DMS 273 (cell line): ENCODE data around the gene SSU72.
"Not testable (repeated sequence)": the region's sequence is repeated elsewhere in the genome, so short reads cannot be mapped to it uniquely, and the experiment has no call there.

ENCODE experiments used
- DNase-seq: peaks from one replicate; lab custom pipeline; 2025; ENCODE audit not compliant: unreplicated experiment; lab: John Stamatoyannopoulos, UW

Gene SSU72

DNA sequence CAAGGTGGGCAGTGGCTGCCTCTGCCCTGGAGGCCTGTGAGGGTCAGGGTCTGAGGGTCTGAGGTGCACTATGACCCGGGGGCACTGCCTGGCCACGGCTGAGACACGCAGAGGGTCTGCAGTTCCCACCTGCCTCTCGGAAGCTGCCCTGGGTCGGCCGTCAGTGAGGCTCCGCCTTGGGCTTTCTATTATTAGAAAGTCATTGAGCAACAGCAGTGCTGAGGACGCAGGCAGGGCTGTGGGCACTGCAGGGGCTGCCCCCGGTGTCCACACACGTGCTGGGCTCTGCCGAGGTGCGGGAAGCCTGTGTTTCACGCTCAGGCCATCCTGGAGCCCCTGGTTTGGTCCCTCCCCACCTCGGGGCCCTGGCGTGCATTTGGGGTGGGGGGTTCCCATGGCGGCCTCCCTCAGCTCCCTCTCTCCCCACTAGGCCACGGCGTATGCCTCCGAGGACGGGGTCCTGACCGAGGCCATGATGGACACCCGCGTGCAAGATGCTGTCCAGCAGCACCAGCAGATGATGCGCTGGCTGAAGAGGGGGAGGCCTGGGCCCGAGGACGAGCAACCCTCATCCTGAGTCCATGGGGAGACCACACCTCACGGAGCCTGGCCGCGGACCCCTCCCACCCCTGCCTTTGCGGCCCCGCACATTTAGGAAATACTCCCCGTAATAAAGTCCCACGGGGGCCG, 65.7 kb downstream of the SSU72 start:
- not testable (repeated sequence) for DNase-seq

DNA sequence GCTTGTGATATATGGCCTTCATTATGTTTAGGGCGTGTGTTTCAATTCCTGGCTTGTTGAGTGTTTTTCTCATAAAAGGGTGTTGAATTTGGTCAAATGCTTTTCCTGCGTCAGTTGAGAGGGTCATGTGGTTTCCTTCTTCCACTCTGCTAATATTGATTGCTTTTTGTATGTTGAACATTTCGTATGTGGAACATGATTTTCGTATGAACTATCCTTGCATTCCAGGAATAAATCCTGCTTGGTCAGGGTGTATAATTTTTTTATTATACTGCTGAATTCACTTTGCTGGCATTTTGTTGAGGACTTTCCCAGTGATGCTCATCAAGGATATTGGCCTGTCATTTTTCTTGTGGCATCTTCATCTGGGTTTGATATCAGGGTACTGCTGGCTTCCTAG, 67.4 kb downstream of the SSU72 start:
- no peak for DNase-seq

- DNase-seq = not testable (repeated sequence)
Measured at GRCh38 chr1:1505801-1506200, 68.9 kb downstream of the SSU72 start.

- peak; percentile 16 for DNase-seq
Measured at GRCh38 chr1:1505366-1505798, 69.3 kb downstream of the SSU72 start.

DNA sequence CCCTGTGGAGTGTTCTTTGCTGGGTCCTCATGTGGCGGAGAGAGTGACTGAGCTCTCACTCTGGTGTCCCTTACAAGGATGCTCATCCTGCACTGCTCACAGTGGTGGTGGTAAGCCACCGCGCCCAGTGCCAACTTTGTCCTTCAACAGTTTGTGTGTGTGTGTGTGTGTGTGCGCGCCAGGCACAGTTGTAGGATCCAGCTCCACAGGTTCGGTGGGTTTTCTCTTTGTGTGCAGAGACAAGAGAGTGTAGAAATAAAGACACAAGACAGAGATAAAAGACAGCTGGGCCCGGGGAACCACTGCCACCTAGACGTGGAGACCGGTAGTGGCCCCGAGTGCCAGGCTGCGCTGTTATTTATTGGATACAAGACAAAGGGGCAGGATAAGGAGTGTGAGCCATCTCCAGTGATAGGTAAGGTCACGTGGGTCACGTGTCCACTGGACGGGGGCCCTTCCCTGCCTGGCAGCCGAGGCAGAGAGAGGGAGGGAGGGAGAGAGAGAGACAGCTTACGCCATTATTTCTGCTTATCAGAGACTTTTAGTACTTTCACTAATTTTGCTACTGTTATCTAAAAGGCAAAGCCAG, 69.8 kb downstream of the SSU72 start:
- DNase-seq = peak; percentile 54

- not testable (repeated sequence) for DNase-seq
Measured at GRCh38 chr1:1495461-1495975, 79.1 kb downstream of the SSU72 start.

DNA sequence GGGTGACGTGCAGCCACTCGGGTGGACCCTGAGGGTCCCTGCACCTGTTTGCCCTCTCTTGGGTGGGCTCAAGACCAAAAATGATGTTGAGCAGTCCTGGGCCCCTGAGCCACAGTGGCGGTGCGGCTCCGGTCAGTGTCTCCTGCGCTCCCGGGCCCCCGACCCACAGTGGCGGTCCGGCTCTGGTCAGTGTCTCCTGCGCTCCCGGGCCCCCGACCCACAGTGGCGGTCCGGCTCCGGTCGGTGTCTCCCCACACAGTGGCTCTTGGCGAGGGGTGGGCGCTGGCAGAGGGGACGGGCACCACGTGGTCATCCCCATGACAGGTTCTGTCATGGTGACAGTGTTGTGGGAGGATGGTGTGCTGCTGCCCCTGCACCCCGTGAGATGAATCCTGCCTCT, 80.4 kb downstream of the SSU72 start:
- DNase-seq = not testable (repeated sequence)
